Nephron (organoid): ENCODE measurements around the gene NXF2.
"Not testable (repeated sequence)": the region's sequence is repeated elsewhere in the genome, so short reads cannot be mapped to it uniquely, and the experiment has no call there.

ENCODE experiments used
- H3K27ac Mint-ChIP-seq, 3 experiments: 2 replicates each; pipeline ENCODE4 v1.8.0; 2020; ENCODE audit warnings: mixed read lengths in 3 of 3, mild to moderate bottlenecking in 2 of 3, moderate library complexity in 1 of 3
- H3K27me3 Mint-ChIP-seq: 2 replicates; pipeline ENCODE4 v1.8.0; 2021; ENCODE audit warnings: low read depth, mild to moderate bottlenecking, moderate library complexity, mixed read lengths
- H3K36me3 Mint-ChIP-seq: 2 replicates; pipeline ENCODE4 v1.8.0; 2020; ENCODE audit warnings: low read depth, mixed read lengths
- H3K4me1 Mint-ChIP-seq: 2 replicates; pipeline ENCODE4 v1.8.0; 2020; ENCODE audit warnings: mixed read lengths
- H3K4me3 Mint-ChIP-seq, 3 experiments: 2 replicates each; pipeline ENCODE4 v1.8.0; 2020; ENCODE audit warnings: mild to moderate bottlenecking in 3 of 3, mixed read lengths in 3 of 3, moderate library complexity in 2 of 3
- H3K9me3 Mint-ChIP-seq: 2 replicates; pipeline ENCODE4 v1.8.0; 2020; ENCODE audit warnings: mixed read lengths
- CTCF ChIP-seq, 3 experiments: fragments of 200-600 bp; sonication (generic); IDR thresholded peaks; one replicate each; pipeline ENCODE4 v1.5.0; 2021; ENCODE audit warnings: antibody characterized with exemption in 3 of 3; ENCODE audit not compliant: unreplicated experiment in 3 of 3

The NXF2 gene

GRCh38 chrX:102246893-102247292, at the start of gene NXF2:
Gene NXF2, plus strand, starts transcription at chrX:102247167. Its CDS starts 59,912 bp downstream, at chrX:102307079.
- not testable (repeated sequence) for H3K27ac Mint-ChIP-seq, H3K36me3 Mint-ChIP-seq, H3K4me1 Mint-ChIP-seq, H3K9me3 Mint-ChIP-seq, H3K27me3 Mint-ChIP-seq, H3K4me3 Mint-ChIP-seq

- H3K36me3 Mint-ChIP-seq, H3K4me1 Mint-ChIP-seq, H3K9me3 Mint-ChIP-seq, H3K27ac Mint-ChIP-seq, H3K27me3 Mint-ChIP-seq, H3K4me3 Mint-ChIP-seq: not testable (repeated sequence)
Observed at GRCh38 chrX:102207940-102208339, 39.0 kb upstream of the NXF2 start.

- not testable (repeated sequence) for H3K27me3 Mint-ChIP-seq, H3K4me3 Mint-ChIP-seq, H3K27ac Mint-ChIP-seq, H3K36me3 Mint-ChIP-seq, H3K9me3 Mint-ChIP-seq, H3K4me1 Mint-ChIP-seq
Observed at GRCh38 chrX:102214986-102215385, 32.0 kb upstream of the NXF2 start, which contains the start of gene TCP11X1. Gene TCP11X1, plus strand, starts transcription at chrX:102215301.

GRCh38 chrX:102216497-102216896, 30.5 kb upstream of the NXF2 start:
- H3K4me3 Mint-ChIP-seq, H3K4me1 Mint-ChIP-seq, H3K27ac Mint-ChIP-seq, H3K9me3 Mint-ChIP-seq, H3K27me3 Mint-ChIP-seq, H3K36me3 Mint-ChIP-seq: not testable (repeated sequence)

- not testable (repeated sequence) for H3K4me3 Mint-ChIP-seq, H3K4me1 Mint-ChIP-seq, H3K9me3 Mint-ChIP-seq, H3K36me3 Mint-ChIP-seq, H3K27me3 Mint-ChIP-seq, H3K27ac Mint-ChIP-seq
Observed at GRCh38 chrX:102235678-102236077, 11.3 kb upstream of the NXF2 start.

GRCh38 chrX:102240265-102240664, 6.7 kb upstream of the NXF2 start:
- H3K4me1 Mint-ChIP-seq, H3K4me3 Mint-ChIP-seq, H3K27me3 Mint-ChIP-seq, H3K9me3 Mint-ChIP-seq, H3K27ac Mint-ChIP-seq, H3K36me3 Mint-ChIP-seq: not testable (repeated sequence)

GRCh38 chrX:102272231-102272630, 25.3 kb downstream of the NXF2 start:
- not testable (repeated sequence) for H3K36me3 Mint-ChIP-seq, H3K4me3 Mint-ChIP-seq, H3K27me3 Mint-ChIP-seq, H3K4me1 Mint-ChIP-seq, H3K27ac Mint-ChIP-seq, H3K9me3 Mint-ChIP-seq

- no peaks in the 10 kb centered on the region for H3K36me3 Mint-ChIP-seq
- H3K9me3 Mint-ChIP-seq, result peaks cover 4% of the 10 kb centered on the region
- no peak overlapping the region for H3K27ac Mint-ChIP-seq
- H3K27me3 Mint-ChIP-seq, result no peaks in the 10 kb centered on the region
- H3K4me1 Mint-ChIP-seq, result no peaks in the 10 kb centered on the region
- TF ChIP-seq CTCF (IDR thresholded peaks at IDR 0.05; ENCODE audit: unreplicated experiment in 3 of 3), result no peak
- no peak overlapping the region for H3K4me3 Mint-ChIP-seq
Observed at GRCh38 chrX:102338162-102338561, 91.2 kb downstream of the NXF2 start.

- H3K4me3 Mint-ChIP-seq, result no peak overlapping the region
- H3K27ac Mint-ChIP-seq, result no peak overlapping the region
- no peaks in the 10 kb centered on the region for H3K4me1 Mint-ChIP-seq
- H3K27me3 Mint-ChIP-seq, result no peaks in the 10 kb centered on the region
- no peak for TF ChIP-seq CTCF (IDR thresholded peaks at IDR 0.05; ENCODE audit: unreplicated experiment in 3 of 3)
- no peaks in the 10 kb centered on the region for H3K36me3 Mint-ChIP-seq
- peaks cover 4% of the 10 kb centered on the region for H3K9me3 Mint-ChIP-seq
Observed at GRCh38 chrX:102339312-102340298, 92.6 kb downstream of the NXF2 start.
